ENCODE results near the gene CRTAC1.
A peak's percentile ranks its signal among the peaks of the same experiment; 100 is the strongest.

GRCh38 chr10:97914837-97915211 lies 115.6 kb downstream of the CRTAC1 start:
- TF ChIP-seq CTCF (optimal IDR thresholded peaks at IDR 0.05 in 1 of 3, IDR thresholded peaks at IDR 0.05 in 1 of 3, conservative IDR thresholded peaks at IDR 0.05 in 1 of 3; ENCODE audit: extremely low read depth in 1 of 3, insufficient read depth in 2 of 3, low read length in 3 of 3) (peak; percentile 84 to 96 (median 91)), EZH2 (IDR thresholded peaks at IDR 0.05; ENCODE audit: low read length) (no peak)

Data from keratinocyte (primary cell).